Hepatocyte (in vitro differentiated cells): ENCODE results near the gene TMEM204. TPM values are rescaled to one million over a fixed set of nuclear protein-coding genes. Genes with fewer than 3 reads are reported as not detected.

ENCODE experiments used
- DNase-seq: peaks from one replicate; pipeline ENCODE4 v3.0.0-alpha.2; 2016; ENCODE audit warnings: low spot score
- H2AFZ ChIP-seq: fragments of 200-600 bp; sonication (generic); 2 replicates; pipeline ENCODE4 v1.6.0; 2016; ENCODE audit warnings: antibody characterized with exemption, mild to moderate bottlenecking
- H3K27ac ChIP-seq: fragments of 200-600 bp; sonication (generic); 2 replicates; pipeline ENCODE4 v1.5.1; 2016; ENCODE audit warnings: mild to moderate bottlenecking
- H3K27me3 ChIP-seq: fragments of 200-600 bp; sonication (generic); 2 replicates; pipeline ENCODE4 v1.6.1; 2016
- H3K36me3 ChIP-seq: fragments of 200-600 bp; sonication (generic); replicated peaks from 2 replicates; pipeline ENCODE4 v1.5.1; 2016; ENCODE audit warnings: low read depth; ENCODE audit not compliant: insufficient read depth
- H3K4me1 ChIP-seq: fragments of 200-600 bp; sonication (generic); 2 replicates; pipeline ENCODE4 v1.5.1; 2016; ENCODE audit warnings: mild to moderate bottlenecking, moderate library complexity; ENCODE audit not compliant: insufficient read depth
- H3K4me2 ChIP-seq: fragments of 200-600 bp; sonication (generic); 2 replicates; pipeline ENCODE4 v1.6.0; 2016
- H3K4me3 ChIP-seq: fragments of 200-600 bp; sonication (generic); 2 replicates; pipeline ENCODE4 v1.5.1; 2016; ENCODE audit warnings: mild to moderate bottlenecking
- H3K79me2 ChIP-seq: fragments of 200-600 bp; sonication (generic); 2 replicates; pipeline ENCODE4 v1.6.0; 2017; ENCODE audit warnings: mild to moderate bottlenecking
- H3K9me2 ChIP-seq: fragments of 200-600 bp; sonication (generic); replicated peaks from 2 replicates; pipeline ENCODE4 v1.6.0; 2017; ENCODE audit warnings: mild to moderate bottlenecking; ENCODE audit not compliant: insufficient read depth
- H3K9me3 ChIP-seq: fragments of 200-600 bp; sonication (generic); 2 replicates; pipeline ENCODE4 v1.5.1; 2016; ENCODE audit warnings: low read depth, mild to moderate bottlenecking
- H4K20me1 ChIP-seq: fragments of 200-600 bp; sonication (generic); 2 replicates; pipeline ENCODE4 v1.6.0; 2016; ENCODE audit warnings: mild to moderate bottlenecking; ENCODE audit not compliant: insufficient read depth, poor library complexity, severe bottlenecking
- EZH2 ChIP-seq: fragments of 200-600 bp; sonication (generic); IDR thresholded peaks from 2 replicates; pipeline ENCODE4 v1.6.1; 2016; ENCODE audit warnings: antibody characterized with exemption, mild to moderate bottlenecking, borderline replicate concordance
- EZH2phosphoT487 ChIP-seq: fragments of 200-600 bp; sonication (generic); IDR thresholded peaks from one replicate; pipeline ENCODE4 v1.6.1; 2018; ENCODE audit warnings: antibody characterized with exemption, mild to moderate bottlenecking, low read depth, moderate library complexity; ENCODE audit not compliant: unreplicated experiment, severe bottlenecking
- WGBS: methylation state at CpG from one replicate; pipeline ENCODE4 v1.1.6; 2016; ENCODE audit warnings: low lambda C conversion rate; ENCODE audit errors: missing lambda C conversion rate; 5-methylcytosine and 5-hydroxymethylcytosine counted together
- polyA plus RNA-seq: library from polyadenylated mRNA; unstranded; fragments of >200 nt; fragmentation: Nextera tagmentation; extraction: Ambion mirVana; gene quantifications from 2 replicates; pipeline ENCODE4 v1.2.1, GENCODE V29; 2016
- total RNA-seq: library from RNA; depleted of rRNA; stranded (reverse); fragments of >200 nt; gene quantifications from 2 replicates; pipeline ENCODE4 v1.2.3, GENCODE V29; 2014
- TF ChIP-seq, protein P1 (sequence below): fragments of 200-600 bp; sonication (generic); IDR thresholded peaks from 2 replicates; pipeline ENCODE4 v1.5.1; 2016; ENCODE audit warnings: antibody characterized with exemption, mild to moderate bottlenecking; ENCODE audit not compliant: poor library complexity

TMEM204 gene
- total and polyA plus RNA-seq, 2 experiments from 2014 or later: 2.7 to 5.4 TPM

- no peaks in the 10 kb centered on the region for H3K79me2 ChIP-seq
- no peak overlapping the region for H3K4me3 ChIP-seq
- H3K4me1 ChIP-seq: no peaks in the 10 kb centered on the region
- 97% methylated on average over 22 of the region's 22 CpGs for WGBS
- no peaks in the 10 kb centered on the region for H3K27me3 ChIP-seq
- H3K9me2 ChIP-seq: no peaks in the 10 kb centered on the region
- H4K20me1 ChIP-seq: no peaks in the 10 kb centered on the region
- no peak overlapping the region for H2AFZ ChIP-seq
- H3K4me2 ChIP-seq: no peak overlapping the region
- no peaks in the 10 kb centered on the region for H3K9me3 ChIP-seq
- H3K36me3 ChIP-seq: no peaks in the 10 kb centered on the region
- no peak overlapping the region for H3K27ac ChIP-seq
- no peak for DNase-seq
- TF ChIP-seq EZH2 (no peak), EZH2phosphoT487 (no peak)
- TF ChIP-seq, protein P1, sequence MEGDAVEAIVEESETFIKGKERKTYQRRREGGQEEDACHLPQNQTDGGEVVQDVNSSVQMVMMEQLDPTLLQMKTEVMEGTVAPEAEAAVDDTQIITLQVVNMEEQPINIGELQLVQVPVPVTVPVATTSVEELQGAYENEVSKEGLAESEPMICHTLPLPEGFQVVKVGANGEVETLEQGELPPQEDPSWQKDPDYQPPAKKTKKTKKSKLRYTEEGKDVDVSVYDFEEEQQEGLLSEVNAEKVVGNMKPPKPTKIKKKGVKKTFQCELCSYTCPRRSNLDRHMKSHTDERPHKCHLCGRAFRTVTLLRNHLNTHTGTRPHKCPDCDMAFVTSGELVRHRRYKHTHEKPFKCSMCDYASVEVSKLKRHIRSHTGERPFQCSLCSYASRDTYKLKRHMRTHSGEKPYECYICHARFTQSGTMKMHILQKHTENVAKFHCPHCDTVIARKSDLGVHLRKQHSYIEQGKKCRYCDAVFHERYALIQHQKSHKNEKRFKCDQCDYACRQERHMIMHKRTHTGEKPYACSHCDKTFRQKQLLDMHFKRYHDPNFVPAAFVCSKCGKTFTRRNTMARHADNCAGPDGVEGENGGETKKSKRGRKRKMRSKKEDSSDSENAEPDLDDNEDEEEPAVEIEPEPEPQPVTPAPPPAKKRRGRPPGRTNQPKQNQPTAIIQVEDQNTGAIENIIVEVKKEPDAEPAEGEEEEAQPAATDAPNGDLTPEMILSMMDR: no peak
These were observed 27.6 kb upstream of the TMEM204 start for GRCh38 chr16:1505912-1506311.

DNA sequence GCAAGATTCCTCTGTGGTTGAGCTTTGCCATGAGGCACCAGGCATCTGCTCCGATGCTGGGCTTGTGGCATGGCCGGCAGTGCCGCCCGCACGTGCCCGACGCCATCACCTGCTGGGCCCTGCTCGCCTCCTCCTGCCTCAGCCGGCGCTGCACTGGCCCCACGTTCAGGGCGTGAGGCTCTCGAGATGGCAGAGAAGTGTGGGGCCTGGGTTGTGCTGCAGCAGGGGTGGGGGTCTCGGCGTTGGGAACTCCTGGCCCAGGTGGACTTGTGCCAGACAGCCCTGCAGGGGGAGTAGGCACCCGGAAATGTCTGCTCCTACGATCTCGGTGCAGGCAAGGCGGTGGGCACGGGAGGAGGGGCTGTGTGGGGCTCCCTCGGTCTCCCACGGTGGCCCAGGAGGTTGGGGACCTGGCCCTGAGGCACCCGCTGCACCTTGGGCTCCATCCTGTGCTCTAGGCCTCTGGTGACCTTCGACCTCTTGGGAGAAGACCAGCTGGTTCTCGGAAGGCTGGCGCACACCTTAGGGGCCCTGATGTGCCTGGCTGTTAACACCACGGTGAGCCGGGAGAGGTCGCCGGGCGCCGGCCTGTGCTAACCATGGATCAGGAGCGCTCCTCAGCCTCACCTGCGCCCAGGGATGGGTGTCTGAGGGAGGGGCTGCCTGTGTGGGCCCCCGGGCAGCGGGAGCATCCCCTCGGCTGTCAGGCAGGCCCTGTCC lies 26.8 kb upstream of the TMEM204 start:
- Histone ChIP-seq H3K4me1 (no peaks in the 10 kb centered on the region), H3K27me3 (no peaks in the 10 kb centered on the region), H3K79me2 (no peaks in the 10 kb centered on the region), H3K4me2 (no peak overlapping the region), H2AFZ (no peak overlapping the region), H3K36me3 (no peaks in the 10 kb centered on the region), H3K9me2 (no peaks in the 10 kb centered on the region), H3K9me3 (no peaks in the 10 kb centered on the region), H3K4me3 (no peak overlapping the region), H4K20me1 (no peaks in the 10 kb centered on the region), H3K27ac (no peak overlapping the region)
- no peak for TF ChIP-seq EZH2
- TF ChIP-seq, protein P1: no peak
- no peak for TF ChIP-seq EZH2phosphoT487
- DNase-seq: no peak
- WGBS: 93% methylated on average over 36 of the region's 37 CpGs

DNA sequence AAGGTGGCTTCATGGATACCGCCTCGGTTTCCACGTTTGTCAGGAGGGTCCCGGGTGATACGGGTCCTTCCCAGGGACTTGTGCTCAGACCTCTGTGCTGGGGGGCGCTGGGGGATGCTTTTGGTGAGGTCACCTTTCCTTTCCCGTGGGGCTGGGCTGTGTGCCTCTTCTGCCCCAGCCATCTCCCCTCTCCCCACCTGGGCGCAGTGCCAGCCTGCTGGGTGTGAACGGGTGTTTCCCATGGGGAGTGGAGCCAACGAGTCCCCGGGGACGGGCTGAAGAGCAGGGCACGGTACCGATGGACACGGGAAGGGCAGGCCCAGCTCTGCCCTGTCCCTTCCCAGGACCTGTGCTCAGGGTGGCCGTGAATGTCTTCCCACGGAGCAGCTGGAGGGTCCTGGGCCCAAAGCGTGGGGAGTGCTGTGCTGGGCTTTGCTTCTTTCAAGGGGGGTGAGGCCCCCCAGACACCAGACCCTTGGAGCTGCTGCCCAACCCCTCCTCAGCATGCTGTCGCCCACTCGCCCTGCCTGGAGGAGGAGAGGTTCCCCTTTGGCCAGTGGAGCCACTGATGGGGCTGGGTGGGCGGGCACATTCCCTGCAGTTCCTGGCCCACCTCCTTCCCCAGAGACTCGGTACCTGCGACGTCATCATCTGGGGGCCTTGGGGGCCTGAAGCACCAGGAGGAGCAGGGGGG lies 24.8 kb upstream of the TMEM204 start:
- no peak for TF ChIP-seq EZH2phosphoT487
- no peak for TF ChIP-seq EZH2
- TF ChIP-seq, protein P1: no peak
- Histone ChIP-seq H3K27me3 (no peaks in the 10 kb centered on the region), H2AFZ (no peak overlapping the region), H3K36me3 (no peaks in the 10 kb centered on the region), H3K9me2 (no peaks in the 10 kb centered on the region), H3K9me3 (no peaks in the 10 kb centered on the region), H3K27ac (no peak overlapping the region), H3K4me2 (no peak overlapping the region), H4K20me1 (no peaks in the 10 kb centered on the region), H3K4me3 (no peak overlapping the region), H3K4me1 (no peaks in the 10 kb centered on the region), H3K79me2 (no peaks in the 10 kb centered on the region)
- 91% methylated on average over 22 of the region's 24 CpGs for WGBS
- DNase-seq: no peak
